Middle frontal gyrus (tissue), 1 donor: ENCODE data around the gene TULP4.
"Not testable (repeated sequence)": the region's sequence is repeated elsewhere in the genome, so short reads cannot be mapped to it uniquely, and the experiment has no call there.

Experiments used
- DNase-seq: peaks from one replicate; pipeline ENCODE4 v3.0.0-alpha.2; 2015; ENCODE audit warnings: low spot score; ENCODE audit errors: extremely low spot score

Gene TULP4

GRCh38 chr6:158521759-158522158 is 209.5 kb downstream of the TULP4 start:
- DNase-seq, result no peak

- DNase-seq, result no peak
Measured at GRCh38 chr6:158522616-158523015, 210.4 kb downstream of the TULP4 start.

GRCh38 chr6:158524311-158524710 is 212.0 kb downstream of the TULP4 start:
- no peak for DNase-seq

GRCh38 chr6:158527858-158528257 is 215.6 kb downstream of the TULP4 start:
- not testable (repeated sequence) for DNase-seq

DNA sequence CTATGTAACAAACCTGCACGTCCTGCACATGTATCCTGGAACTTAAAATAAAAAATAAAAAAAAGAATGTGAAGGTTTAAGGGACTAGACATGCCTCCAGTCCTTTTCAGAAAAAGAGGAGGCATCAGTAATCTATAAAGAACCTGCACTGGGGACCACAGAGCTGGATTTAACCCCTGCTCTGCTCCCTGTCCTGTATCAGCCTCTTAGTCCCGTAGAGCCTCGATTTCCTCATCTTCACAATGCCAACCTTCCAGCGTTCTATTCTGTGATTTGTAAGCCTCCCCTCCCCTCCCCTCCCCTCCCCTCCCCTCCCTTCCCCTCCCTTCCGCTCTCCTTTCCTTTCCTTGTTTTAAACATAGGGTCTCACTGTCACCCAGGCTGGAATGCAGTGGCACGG is 216.6 kb downstream of the TULP4 start:
- DNase-seq, result no peak

- DNase-seq, result no peak
Measured at GRCh38 chr6:158529629-158530028, 217.4 kb downstream of the TULP4 start.

DNA sequence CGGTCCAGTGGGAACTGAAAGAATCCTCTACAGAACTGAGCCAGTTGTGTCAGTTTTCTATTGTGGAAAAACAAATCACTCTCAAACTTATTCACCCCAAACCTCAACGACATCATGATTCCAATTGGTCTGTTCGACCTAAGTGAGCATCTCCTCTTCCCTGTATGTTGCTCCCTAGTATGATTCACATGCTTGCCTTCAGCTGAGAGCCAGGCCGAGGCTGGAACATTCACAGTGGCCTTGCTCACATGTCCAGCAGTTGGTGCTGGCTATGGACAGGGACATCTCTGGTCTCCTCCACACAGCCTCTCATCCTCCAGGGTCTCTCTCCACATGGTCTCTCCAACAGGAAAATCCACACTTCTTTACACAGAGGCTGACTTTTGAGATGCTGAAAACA is 219.3 kb downstream of the TULP4 start:
- DNase-seq, result no peak

- DNase-seq, result no peak
Measured at GRCh38 chr6:158531970-158532369, 219.7 kb downstream of the TULP4 start.

DNA sequence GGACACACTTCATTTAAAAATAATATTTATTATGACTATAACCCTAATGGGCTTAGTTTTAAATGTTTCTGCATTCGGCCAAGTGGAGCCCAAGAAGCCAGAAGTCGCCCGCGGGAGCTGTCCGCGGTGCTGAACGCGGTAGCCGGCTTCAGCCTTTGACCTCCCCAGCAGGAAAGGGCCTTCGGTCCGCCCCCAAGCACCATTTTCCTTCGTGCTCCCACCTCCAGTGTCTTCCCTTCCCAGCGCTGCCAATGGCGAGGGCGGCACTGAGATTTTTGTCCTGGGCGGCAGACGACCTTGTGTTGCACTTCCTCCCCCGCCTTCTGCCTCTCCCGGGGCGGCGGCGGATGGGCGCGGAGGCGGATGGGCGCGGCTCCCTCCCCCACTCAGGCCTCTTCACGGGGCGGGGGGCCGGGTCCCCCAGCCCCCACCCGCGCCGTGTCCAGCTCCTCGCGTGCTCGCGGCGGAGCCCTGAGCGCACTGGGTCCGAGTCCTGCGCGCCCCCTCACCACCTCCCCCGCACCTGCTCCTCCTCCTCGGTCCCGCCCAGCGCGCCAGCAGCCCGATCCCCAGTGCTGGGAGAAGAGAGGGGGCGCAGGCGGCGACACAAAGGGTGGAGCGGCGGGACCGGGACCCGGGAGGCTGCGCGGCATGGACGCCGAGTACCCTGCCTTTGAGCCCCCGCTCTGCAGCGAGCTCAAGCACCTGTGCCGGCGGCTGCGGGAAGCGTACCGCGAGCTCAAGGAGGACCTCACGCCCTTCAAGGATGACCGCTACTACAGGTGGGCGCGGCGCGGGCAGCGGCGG is 224.0 kb downstream of the TULP4 start:
- DNase-seq, result no peak

GRCh38 chr6:158536891-158537798 is 224.9 kb downstream of the TULP4 start:
- DNase-seq, result no peak

DNA sequence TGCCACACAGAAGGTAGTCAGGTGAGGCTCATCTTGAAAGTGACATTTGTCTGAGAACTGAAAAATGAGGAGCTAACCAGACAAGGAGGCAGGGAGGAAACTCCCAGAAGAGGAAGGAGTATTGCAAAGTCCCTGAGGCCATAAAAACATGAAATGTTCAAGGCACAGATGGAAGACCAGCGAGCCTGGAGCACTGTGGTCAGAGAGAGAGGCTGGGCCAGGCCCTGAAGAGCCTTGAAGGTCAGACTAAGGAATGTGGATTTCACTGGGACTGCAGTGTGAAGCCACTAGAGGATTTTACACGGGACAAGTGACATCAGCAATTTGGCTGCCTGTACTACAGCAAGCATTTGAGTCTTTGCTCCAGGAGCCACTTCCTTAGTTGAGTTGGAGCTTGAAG is 226.5 kb downstream of the TULP4 start:
- no peak for DNase-seq

GRCh38 chr6:158539413-158539812 is 227.1 kb downstream of the TULP4 start:
- no peak for DNase-seq

GRCh38 chr6:158539881-158540280 is 227.6 kb downstream of the TULP4 start:
- no peak for DNase-seq

GRCh38 chr6:158543606-158544185 is 231.4 kb downstream of the TULP4 start:
- DNase-seq, result no peak

- DNase-seq, result no peak
Measured at GRCh38 chr6:158544428-158544827, 232.2 kb downstream of the TULP4 start.

GRCh38 chr6:158545043-158545966 is 233.0 kb downstream of the TULP4 start:
- DNase-seq, result no peak

DNA sequence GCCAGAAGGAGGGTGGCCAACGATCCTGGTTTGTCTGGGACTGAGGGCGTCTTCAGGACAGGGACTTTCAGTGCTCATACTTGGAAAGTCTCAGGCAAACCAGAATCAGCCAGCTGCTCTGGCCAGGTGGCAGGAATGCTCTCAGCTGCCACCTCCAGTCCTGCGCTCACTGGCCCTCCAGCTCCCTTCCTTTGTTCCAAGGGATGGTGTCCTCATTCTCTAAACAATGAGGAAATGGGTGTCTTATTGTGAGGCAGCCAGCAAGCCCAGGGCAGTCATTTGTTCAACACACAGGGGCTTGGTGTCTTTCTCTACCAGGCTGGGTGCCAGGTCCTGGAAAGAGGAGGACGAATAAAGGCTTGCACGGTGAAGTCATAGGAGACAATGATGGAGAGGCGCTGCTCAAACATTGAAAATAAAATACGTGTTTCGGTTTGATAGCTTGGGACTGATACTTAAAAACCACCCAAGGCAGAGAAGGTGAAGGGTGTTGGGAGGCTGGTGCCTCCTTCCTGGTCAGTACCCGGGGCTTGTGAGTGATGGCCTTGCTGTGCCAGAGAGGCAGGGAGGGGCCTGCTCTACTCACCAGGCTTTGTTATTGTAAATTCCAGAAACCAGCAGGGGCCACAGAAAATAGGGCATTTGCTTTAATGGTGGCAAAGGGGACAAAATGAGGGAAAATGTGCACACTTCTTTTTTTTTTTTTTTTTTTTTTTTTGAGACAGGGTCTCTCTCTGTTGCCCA is 236.3 kb downstream of the TULP4 start:
- DNase-seq, result no peak

GRCh38 chr6:158552055-158552795 is 240.0 kb downstream of the TULP4 start:
- DNase-seq, result no peak

- no peak for DNase-seq
Measured at GRCh38 chr6:158552796-158553138, 240.5 kb downstream of the TULP4 start.
